Lower leg skin (tissue), 4 donors: ENCODE measurements around the gene DYNLT1. TPM values are rescaled to one million over a fixed set of nuclear protein-coding genes. Genes with fewer than 3 reads are reported as not detected.
"Not testable (repeated sequence)": the region's sequence is repeated elsewhere in the genome, so short reads cannot be mapped to it uniquely, and the experiment has no call there.

ENCODE experiments used
- DNase-seq, 2 donors: peaks; one replicate each; pipeline ENCODE4 v3.0.0-alpha.2; 2019; ENCODE audit warnings: low spot score in 2 of 2
- H3K4me3 ChIP-seq: fragments of 200-600 bp; sonication (generic); 2 replicates; pipeline ENCODE4 v1.5.1; 2017; ENCODE audit warnings: mild to moderate bottlenecking, low read depth; ENCODE audit not compliant: poor library complexity, severe bottlenecking
- CTCF ChIP-seq, 3 donors: fragments of 450-650 bp; IDR thresholded peaks; one replicate each; pipeline ENCODE4 v1.5.1; 2016; ENCODE audit warnings: antibody characterized with exemption in 3 of 3, mild to moderate bottlenecking in 3 of 3, moderate library complexity in 2 of 3
- POLR2A ChIP-seq, 2 donors: fragments of 450-650 bp; IDR thresholded peaks; one replicate each; pipeline ENCODE4 v1.6.1; 2016 to 2017; ENCODE audit warnings: antibody characterized with exemption in 2 of 2, mild to moderate bottlenecking in 1 of 2, moderate library complexity in 1 of 2
- WGBS, 2 donors: methylation state at CpG; one replicate each; pipeline ENCODE4 v1.1.5; 2018; 5-methylcytosine and 5-hydroxymethylcytosine counted together
- intact Hi-C: fragments of 100-400 bp; cut with DNase I; formaldehyde crosslinking; loops from one replicate; pipeline ENCODE4 v1.15.0; 2023; ENCODE audit warnings: low total_unique reads
- total RNA-seq, 4 donors: library from RNA; depleted of rRNA; stranded (reverse); fragments of >200 nt; gene quantifications; one replicate each; pipeline ENCODE4 v1.1.0, GENCODE V29; 2016

Gene DYNLT1
- total RNA-seq, 4 donors from 2014 or later, result 27.0 to 48.6 (median 36.3) TPM

DNA sequence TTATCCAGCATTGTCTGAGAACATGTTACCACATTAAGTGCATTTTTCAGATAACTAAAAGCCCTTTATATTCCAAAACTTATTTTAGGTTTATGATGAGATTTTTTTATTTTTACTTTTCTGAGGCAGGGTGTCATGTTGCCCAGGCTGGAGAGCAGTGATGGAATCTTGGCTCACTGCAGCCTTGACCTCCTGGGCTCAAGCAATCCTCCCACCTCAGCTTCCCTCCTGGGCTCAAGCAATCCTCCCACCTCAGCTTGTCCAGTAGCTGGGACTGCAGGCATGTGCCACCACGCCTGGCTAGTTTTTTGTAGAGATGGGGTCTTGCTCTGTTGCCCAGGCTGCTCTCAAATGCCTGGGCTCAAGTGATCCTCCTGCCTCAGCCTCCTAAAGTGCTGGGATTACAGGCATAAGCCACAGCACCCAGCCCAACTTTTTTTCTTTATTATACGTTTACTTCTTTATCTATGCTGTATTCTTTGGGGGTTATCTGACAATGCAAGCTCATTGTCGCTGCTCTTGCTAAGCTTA, 6.2 kb downstream of the DYNLT1 start:
- intact Hi-C loops, result no loop called here
- WGBS, 2 donors, result 94 to 97% methylated on average over 3 of the region's 3 CpGs
- TF ChIP-seq CTCF (IDR thresholded peaks at IDR 0.05), result no peak
- TF ChIP-seq POLR2A (IDR thresholded peaks at IDR 0.05), result no peak
- no peak for DNase-seq
- no peak overlapping the region for H3K4me3 ChIP-seq

DNA sequence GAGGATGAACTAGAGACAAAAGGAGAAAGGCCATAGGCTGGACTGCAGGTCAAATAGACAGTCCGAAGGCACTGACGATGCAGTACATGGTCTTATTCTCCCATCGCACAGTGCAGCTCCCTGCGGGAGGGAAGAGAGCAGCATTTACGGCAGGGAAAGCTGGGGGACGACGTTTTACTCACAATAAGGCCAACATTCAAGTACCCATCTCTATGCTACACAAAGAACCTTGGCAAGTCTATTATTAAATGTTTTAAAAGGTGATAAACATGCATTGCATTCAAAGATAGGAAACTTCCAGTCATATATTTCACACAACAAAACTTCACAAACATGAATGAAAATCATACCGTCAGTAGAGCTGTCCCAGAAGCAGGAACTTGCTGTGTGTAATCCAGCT, 7.8 kb downstream of the DYNLT1 start:
- no peak overlapping the region for H3K4me3 ChIP-seq
- WGBS, 2 donors, result 92 to 93% methylated on average over 8 of the region's 8 CpGs
- TF ChIP-seq CTCF (IDR thresholded peaks at IDR 0.05) (no peak), POLR2A (IDR thresholded peaks at IDR 0.05) (no peak)
- intact Hi-C loops, result no loop called here
- no peak for DNase-seq

GRCh38 chr6:158635427-158636073, 9.0 kb downstream of the DYNLT1 start:
- TF ChIP-seq POLR2A (IDR thresholded peaks at IDR 0.05) (no peak), CTCF (IDR thresholded peaks at IDR 0.05) (no peak)
- WGBS, 2 donors, result 91 to 92% methylated on average over 7 of the region's 7 CpGs
- no peak overlapping the region for H3K4me3 ChIP-seq
- DNase-seq, result no peak
- intact Hi-C loops, result no loop called here

- 78 to 88% methylated on average over 6 of the region's 6 CpGs for WGBS, 2 donors
- no peak for DNase-seq
- intact Hi-C loops, result no loop called here
- no peak overlapping the region for H3K4me3 ChIP-seq
- TF ChIP-seq POLR2A (IDR thresholded peaks at IDR 0.05) (no peak), CTCF (IDR thresholded peaks at IDR 0.05) (no peak)
Measured at GRCh38 chr6:158634695-158635426, 9.7 kb downstream of the DYNLT1 start.

DNA sequence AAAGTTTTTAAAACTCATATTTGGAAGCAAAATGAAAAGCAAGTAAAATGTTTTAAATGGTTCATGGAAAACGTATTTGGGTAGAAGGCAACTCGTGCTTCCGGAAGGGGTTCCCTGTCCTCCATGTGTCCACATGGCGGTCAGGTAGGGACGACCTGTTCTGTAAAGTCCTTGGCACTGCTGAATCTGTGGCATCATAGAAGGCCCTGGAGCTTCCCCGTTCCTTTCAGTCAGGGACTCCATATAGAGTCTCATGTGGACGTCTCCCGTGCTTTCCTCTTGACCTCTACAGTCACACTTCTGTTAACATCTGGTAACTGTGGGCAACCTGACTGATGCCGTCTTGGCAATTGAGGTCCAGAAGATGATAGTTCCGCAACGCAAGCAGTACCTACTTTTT, 11.4 kb downstream of the DYNLT1 start:
- WGBS, 2 donors, result 94 to 95% methylated on average over 11 of the region's 11 CpGs
- intact Hi-C loops, result no loop called here
- DNase-seq, result no peak

GRCh38 chr6:158632538-158633119, 11.9 kb downstream of the DYNLT1 start:
- intact Hi-C loops, H3K4me3 ChIP-seq, DNase-seq: not testable (repeated sequence)
- 85 to 96% methylated on average over 3 of the region's 3 CpGs for WGBS, 2 donors

More for the DNA sequence above, 11.4 kb downstream of the DYNLT1 start:
- TF ChIP-seq CTCF (IDR thresholded peaks at IDR 0.05) (no peak), POLR2A (IDR thresholded peaks at IDR 0.05) (no peak)
- H3K4me3 ChIP-seq, result no peak overlapping the region
